Psoas muscle (tissue), 8 donors: ENCODE data around the gene TMUB1. TPM values are rescaled to one million over a fixed set of nuclear protein-coding genes. Genes with fewer than 3 reads are reported as not detected.

Experiments used
- ATAC-seq, 4 donors: fragments of 200-7000 bp; cut with Tn5 transposase; one replicate each; pipeline ENCODE4 v1.9.1; 2020; ENCODE audit warnings: moderate library complexity in 3 of 4, mild to moderate bottlenecking in 2 of 4
- DNase-seq, 2 donors: peaks; one replicate each; pipeline ENCODE4 v3.0.0-alpha.2; 2020
- H3K27ac ChIP-seq: fragments of 200-600 bp; one replicate; pipeline ENCODE4 v1.8.0; 2022
- H3K27me3 ChIP-seq, 3 donors: fragments of 200-600 bp in 1 of 3; one replicate each; pipeline versions ENCODE4 v1.6.1 to v1.8.0; 2013 to 2022; ENCODE audit warnings: low read length in 2 of 3, mild to moderate bottlenecking in 2 of 3, moderate library complexity in 1 of 3; ENCODE audit not compliant: insufficient read depth in 3 of 3
- H3K36me3 ChIP-seq, 2 donors: fragments of 200-600 bp in 1 of 2; one replicate each; pipeline versions ENCODE4 v1.6.1 to v1.8.0; 2013 to 2022; ENCODE audit warnings: low read depth in 1 of 2, mild to moderate bottlenecking in 1 of 2, moderate library complexity in 1 of 2; ENCODE audit not compliant: insufficient read depth in 1 of 2
- H3K4me1 ChIP-seq: fragments of 200-600 bp; one replicate; pipeline ENCODE4 v1.8.0; 2022
- H3K4me3 ChIP-seq: fragments of 200-600 bp; one replicate; pipeline ENCODE4 v1.8.0; 2022; ENCODE audit warnings: mild to moderate bottlenecking
- H3K9me3 ChIP-seq: fragments of 200-600 bp; one replicate; pipeline ENCODE4 v1.8.0; 2022
- WGBS, 3 donors: extraction: QIAGEN DNeasy Blood & Tissue Kit; methylation state at CpG; one replicate each; pipeline versions ENCODE4 v1.1.6 to v1.1.7; 2013; 5-methylcytosine and 5-hydroxymethylcytosine counted together
- intact Hi-C, 2 donors: fragments of 100-400 bp; cut with DNase I; formaldehyde crosslinking; loops; one replicate each; pipeline versions ENCODE4 v1.11.0 to v1.14.2; 2022
- polyA plus RNA-seq, 3 donors: library from polyadenylated mRNA; stranded (reverse); fragments of 200-250 nt; gene quantifications; one replicate each; pipeline ENCODE4 v1.2.3, GENCODE V29; 2013
- total RNA-seq, 4 donors: library from RNA; stranded (reverse); fragmentation: NEBNext Ultra II Directional in 2 of 4; extraction: Animal tissue kit (Norgen Biotek cat#: 25700) in 2 of 4; gene quantifications; one replicate each; pipeline versions ENCODE4 v1.2.1 to v1.2.4, GENCODE V29; 2021 to 2023
- TF ChIP-seq, protein P1 (sequence below): fragments of 200-600 bp; IDR thresholded peaks from one replicate; pipeline ENCODE4 v1.8.0; 2022; ENCODE audit warnings: antibody characterized with exemption
- donor health status: healthy with polysubstance abuse.
- donor health status: DM: no; HTN: no; CAD: no; lungs with moderate emphysema.
- donor health status: Bipolar disorder and iron deficiency.
- donor health status: healthy.
- donor health status: DM: yes; HTN: yes; CAD: no.
- donor health status: DM: no; HTN: no; CAD: no.
- donor health status: DM: no; HTN: no; CAD: no.
- donor health status: DM: yes; HTN: yes; CAD: no.

Gene TMUB1
- total and polyA plus RNA-seq, 7 donors, result 41.7 to 121 (median 55.5) TPM

DNA sequence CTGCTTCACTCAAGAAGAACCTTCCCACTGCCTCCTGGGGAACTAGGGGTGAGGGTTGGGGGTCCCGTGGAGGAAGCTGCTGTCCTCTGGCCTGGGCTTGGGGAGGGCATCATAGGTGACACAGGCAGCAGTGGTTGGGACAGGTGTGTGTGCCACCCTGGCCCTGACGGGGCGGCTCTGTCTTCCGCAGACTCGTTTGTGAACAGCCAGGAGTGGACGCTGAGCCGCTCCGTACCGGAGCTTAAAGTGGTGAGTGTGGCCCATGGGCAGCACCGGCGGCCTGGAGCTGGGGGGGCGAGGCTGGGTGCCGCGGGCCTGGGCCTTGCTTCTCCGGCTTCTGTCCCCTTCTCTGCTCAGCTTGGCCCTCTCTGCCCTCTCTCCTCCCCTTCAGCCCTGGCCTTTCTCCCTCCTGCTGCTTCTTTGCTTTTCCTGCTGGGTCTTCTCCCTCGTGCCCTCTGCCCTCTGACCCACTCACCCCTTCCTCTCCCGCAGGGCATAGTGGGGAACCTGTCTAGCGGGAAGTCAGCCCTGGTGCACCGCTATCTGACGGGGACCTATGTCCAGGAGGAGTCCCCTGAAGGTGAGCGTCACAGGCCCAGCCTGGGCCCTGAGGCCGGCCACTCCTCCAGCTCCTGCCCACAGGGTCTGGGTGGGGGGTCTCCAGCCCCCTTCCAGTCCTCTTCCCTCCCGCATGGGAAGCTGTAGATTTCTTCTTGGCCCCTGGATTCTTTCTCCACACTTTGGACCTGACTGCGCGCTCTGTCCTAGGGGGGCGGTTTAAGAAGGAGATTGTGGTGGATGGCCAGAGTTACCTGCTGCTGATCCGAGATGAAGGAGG is 33.5 kb upstream of the TMUB1 start:
- no peak overlapping the region for H3K4me3 ChIP-seq
- no peaks in the 10 kb centered on the region for H3K27me3 ChIP-seq
- TF ChIP-seq, protein P1, sequence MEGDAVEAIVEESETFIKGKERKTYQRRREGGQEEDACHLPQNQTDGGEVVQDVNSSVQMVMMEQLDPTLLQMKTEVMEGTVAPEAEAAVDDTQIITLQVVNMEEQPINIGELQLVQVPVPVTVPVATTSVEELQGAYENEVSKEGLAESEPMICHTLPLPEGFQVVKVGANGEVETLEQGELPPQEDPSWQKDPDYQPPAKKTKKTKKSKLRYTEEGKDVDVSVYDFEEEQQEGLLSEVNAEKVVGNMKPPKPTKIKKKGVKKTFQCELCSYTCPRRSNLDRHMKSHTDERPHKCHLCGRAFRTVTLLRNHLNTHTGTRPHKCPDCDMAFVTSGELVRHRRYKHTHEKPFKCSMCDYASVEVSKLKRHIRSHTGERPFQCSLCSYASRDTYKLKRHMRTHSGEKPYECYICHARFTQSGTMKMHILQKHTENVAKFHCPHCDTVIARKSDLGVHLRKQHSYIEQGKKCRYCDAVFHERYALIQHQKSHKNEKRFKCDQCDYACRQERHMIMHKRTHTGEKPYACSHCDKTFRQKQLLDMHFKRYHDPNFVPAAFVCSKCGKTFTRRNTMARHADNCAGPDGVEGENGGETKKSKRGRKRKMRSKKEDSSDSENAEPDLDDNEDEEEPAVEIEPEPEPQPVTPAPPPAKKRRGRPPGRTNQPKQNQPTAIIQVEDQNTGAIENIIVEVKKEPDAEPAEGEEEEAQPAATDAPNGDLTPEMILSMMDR, result no peak
- intact Hi-C loops, result no loop called here
- DNase-seq (no peak), ATAC-seq (no peak)
- WGBS, 3 donors, result 93 to 95% (median 93%) methylated on average over 27 of the region's 27 CpGs
- no peak overlapping the region for H3K27ac ChIP-seq
- no peaks in the 10 kb centered on the region for H3K4me1 ChIP-seq
- peaks cover 0 to 37% of the 10 kb centered on the region in 2 donors for H3K36me3 ChIP-seq
- no peaks in the 10 kb centered on the region for H3K9me3 ChIP-seq

DNA sequence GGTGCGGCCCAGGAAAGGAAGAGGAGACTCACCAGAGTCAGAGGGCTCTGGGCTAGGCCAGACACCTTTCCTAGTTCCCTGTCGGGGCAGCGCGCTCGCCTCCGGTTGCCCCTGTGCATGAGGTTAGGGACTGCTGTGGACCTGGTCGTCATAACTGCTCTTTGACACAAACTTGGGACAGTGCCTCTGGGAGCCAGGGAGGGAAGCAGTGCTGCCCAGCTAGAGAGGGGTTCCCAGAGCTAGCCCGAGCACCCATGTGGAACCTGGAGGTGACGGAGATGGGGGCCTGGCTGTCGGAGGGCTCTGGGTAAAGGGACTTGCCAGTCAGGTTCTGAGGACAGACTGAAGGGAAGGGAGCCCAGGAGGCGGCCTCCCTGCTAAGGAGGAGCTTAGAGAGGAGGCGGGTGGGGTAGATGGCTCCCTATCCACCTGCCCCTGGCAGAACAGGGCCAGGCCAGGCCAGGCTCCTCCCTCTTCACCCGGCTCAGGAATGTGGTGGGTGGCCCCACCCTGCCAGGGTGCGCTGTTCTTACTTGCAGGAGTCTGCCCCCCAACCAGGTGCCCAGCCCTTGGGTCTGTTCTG is 32.6 kb upstream of the TMUB1 start:
- intact Hi-C loops, result no loop called here
- DNase-seq (no peak), ATAC-seq (no peak)
- Histone ChIP-seq H3K36me3 (peaks cover 0 to 28% of the 10 kb centered on the region in 2 donors), H3K9me3 (no peaks in the 10 kb centered on the region), H3K4me1 (no peaks in the 10 kb centered on the region), H3K27ac (no peak overlapping the region), H3K27me3 (no peaks in the 10 kb centered on the region), H3K4me3 (peak overlapping the region; percentile 30)
- WGBS, 3 donors, result 83 to 91% (median 86%) methylated on average over 13 to 14 of the region's 14 CpGs
- TF ChIP-seq, protein P1, result no peak

- Histone ChIP-seq H3K27ac (no peak overlapping the region), H3K9me3 (no peaks in the 10 kb centered on the region), H3K4me1 (no peaks in the 10 kb centered on the region), H3K27me3 (no peaks in the 10 kb centered on the region), H3K36me3 (peaks cover 0 to 22% of the 10 kb centered on the region in 2 donors), H3K4me3 (peak overlapping the region; percentile 30)
- ATAC-seq (peak; percentile 11 to 46 (median 34)), DNase-seq (no peak)
- TF ChIP-seq, protein P1, result no peak
- WGBS, 3 donors, result 31 to 36% (median 32%) methylated on average over 65 to 114 of the region's 114 CpGs
- intact Hi-C loops, result no loop called here
Measured at GRCh38 chr7:151115121-151115835, 32.0 kb upstream of the TMUB1 start.

DNA sequence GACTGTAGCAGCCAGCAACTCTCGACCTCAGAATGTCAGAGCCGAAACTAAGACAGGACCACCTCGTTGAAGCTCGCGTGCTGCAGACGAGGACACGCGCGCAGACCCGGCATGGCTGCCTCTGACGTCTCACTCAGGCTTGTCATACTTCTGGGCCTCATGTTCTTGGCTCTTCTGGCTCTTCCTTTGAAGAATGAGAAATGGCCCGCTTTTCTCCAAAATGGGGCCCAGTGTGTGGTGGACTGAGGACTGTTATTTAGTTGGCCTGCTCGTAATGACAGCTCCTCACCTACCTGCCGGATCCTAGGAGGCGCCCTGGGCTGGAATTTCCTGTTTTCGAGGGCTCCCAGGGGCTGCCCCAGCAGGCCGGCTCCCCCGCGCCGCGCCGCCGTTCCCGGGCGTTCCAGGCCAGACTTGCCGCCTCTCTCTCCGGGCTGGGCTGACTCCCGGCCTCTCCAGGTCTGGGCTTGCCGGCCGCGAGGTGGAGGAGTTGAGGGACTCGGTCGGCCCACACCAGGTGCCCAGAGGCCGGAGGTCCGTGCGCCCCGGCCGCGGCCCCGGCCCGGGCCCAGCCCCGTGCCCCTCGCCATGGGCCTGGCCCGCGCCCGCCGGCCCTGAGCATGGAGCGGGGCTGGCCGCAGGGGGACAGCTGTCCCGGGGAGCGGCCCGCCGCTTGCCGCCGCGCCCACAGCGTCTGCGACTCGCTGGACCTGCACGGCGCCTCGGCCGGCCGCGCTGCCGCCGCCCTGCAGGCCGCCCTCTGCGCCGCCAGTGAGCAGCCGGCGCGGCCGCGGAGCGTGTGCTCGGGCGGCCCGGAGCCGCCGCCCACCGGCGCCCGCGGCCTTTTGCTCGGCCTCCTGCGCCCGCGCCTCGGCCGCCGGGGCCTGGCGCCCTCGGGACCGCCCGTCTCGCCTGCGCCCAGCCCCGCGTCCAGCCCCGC is 31.1 kb upstream of the TMUB1 start:
- Histone ChIP-seq H3K27ac (no peak overlapping the region), H3K4me1 (no peaks in the 10 kb centered on the region), H3K9me3 (no peaks in the 10 kb centered on the region), H3K4me3 (peak overlapping the region; percentile 30), H3K36me3 (peaks cover 0 to 13% of the 10 kb centered on the region in 2 donors), H3K27me3 (no peaks in the 10 kb centered on the region)
- TF ChIP-seq, protein P1, result no peak
- DNase-seq (no peak), ATAC-seq (no peak)
- WGBS, 3 donors, result 46 to 63% (median 59%) methylated on average over 59 to 101 of the region's 101 CpGs
- intact Hi-C loops, result loop anchor here (5.0 kb wide), 4 partner anchors 82 to 217 kb away; partner anchors contain the start of gene ABCB8 (in 1 of the 2)
